Gastrocnemius medialis (tissue), 4 donors: ENCODE measurements around the gene CPEB3. TPM values are rescaled to one million over a fixed set of nuclear protein-coding genes. Genes with fewer than 3 reads are reported as not detected.

Experiments
- ATAC-seq, 2 donors: fragments of 150-250 bp; one replicate each; pipeline ENCODE4 v1.9.1; 2016
- DNase-seq, 2 donors: peaks; one replicate each; pipeline ENCODE4 v3.0.0-alpha.2; 2019
- H3K27ac ChIP-seq, 4 donors: fragments of 200-600 bp; sonication (generic); 1 replicate in 1 of 4; 2 replicates in 3 of 4; pipeline ENCODE4 v1.5.1; 2016 to 2018; ENCODE audit warnings: mild to moderate bottlenecking in 2 of 4, moderate library complexity in 1 of 4
- H3K27me3 ChIP-seq, 3 donors: fragments of 200-600 bp; sonication (generic) in 2 of 3; 1 replicate in 1 of 3; 2 replicates in 2 of 3; pipeline versions ENCODE4 v1.5.1 to v1.6.0; 2016 to 2019; ENCODE audit warnings: mild to moderate bottlenecking in 1 of 3, moderate library complexity in 1 of 3
- H3K36me3 ChIP-seq, 2 donors: fragments of 200-600 bp; sonication (generic) in 1 of 2; one replicate each; pipeline ENCODE4 v1.5.1; 2017 to 2018
- H3K4me1 ChIP-seq, 2 donors: fragments of 200-600 bp; sonication (generic) in 1 of 2; one replicate each; pipeline ENCODE4 v1.5.1; 2016 to 2017; ENCODE audit warnings: mild to moderate bottlenecking in 2 of 2
- H3K4me3 ChIP-seq, 4 donors: fragments of 200-600 bp; sonication (generic) in 3 of 4; 1 replicate in 1 of 4; 2 replicates in 3 of 4; pipeline ENCODE4 v1.5.1; 2016 to 2019; ENCODE audit warnings: mild to moderate bottlenecking in 2 of 4
- H3K9me3 ChIP-seq, 3 donors: fragments of 200-600 bp; sonication (generic) in 2 of 3; 1 replicate in 1 of 3; 2 replicates in 2 of 3; pipeline ENCODE4 v1.5.1; 2016 to 2019
- POLR2A ChIP-seq, 2 donors: fragments of 450-650 bp; IDR thresholded peaks; one replicate each; pipeline ENCODE4 v1.6.1; 2017; ENCODE audit warnings: antibody characterized with exemption in 2 of 2, mild to moderate bottlenecking in 2 of 2, moderate library complexity in 2 of 2
- in situ Hi-C, 4 donors: fragments of 200-750 bp; cut with MboI; loops; one replicate each; pipeline versions ENCODE4 v1.15.0 to v1.8.0; 2017; ENCODE audit warnings: low sequenced_read_pairs in 4 of 4
- intact Hi-C: fragments of 100-400 bp; cut with DNase I; formaldehyde crosslinking; loops from one replicate; pipeline ENCODE4 v1.15.1; 2023; ENCODE audit warnings: low total_unique reads
- total RNA-seq, 4 donors: library from RNA; depleted of rRNA; stranded (reverse); fragments of >200 nt; gene quantifications; one replicate each; pipeline versions ENCODE4 v1.1.0 to v1.2.3, GENCODE V29; 2016
- TF ChIP-seq, protein P1 (sequence below), 5 experiments: fragments of 450-650 bp in 3 of 5; fragments of 200-600 bp in 2 of 5; sonication (generic) in 2 of 5; IDR thresholded peaks in 4 of 5; conservative IDR thresholded peaks in 1 of 5; 1 replicate in 4 of 5; 2 replicates in 1 of 5; pipeline ENCODE4 v1.5.1; 2016 to 2019; ENCODE audit warnings: antibody characterized with exemption in 5 of 5, mild to moderate bottlenecking in 3 of 5, moderate library complexity in 3 of 5

CPEB3 gene
- total RNA-seq, 4 donors from 2014 or later: 14.5 to 22.5 (median 18.0) TPM

DNA sequence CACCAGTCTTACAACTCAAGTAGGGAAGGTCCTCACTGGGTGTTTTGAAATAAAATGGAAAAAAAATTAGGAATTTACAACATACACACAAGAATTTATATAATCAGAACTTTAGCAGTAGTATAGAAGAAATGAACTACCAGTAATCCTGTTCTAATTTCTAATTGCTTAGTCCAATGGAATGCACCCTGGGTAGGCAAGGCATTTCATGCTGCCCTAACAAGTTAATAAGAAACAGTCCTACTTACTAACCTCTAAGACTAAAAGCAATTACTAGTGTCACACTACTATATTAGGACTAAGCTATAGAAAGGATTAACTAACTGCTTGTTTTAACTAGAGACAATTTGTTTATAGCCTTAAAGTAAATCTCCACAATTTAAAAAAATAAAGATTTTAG is 209.2 kb downstream of the CPEB3 start:
- in situ Hi-C loops (loop anchor here in 3 of 4 donors (10.0 to 25.0 kb wide), 4 partner anchors 206 to 353 kb away; partner anchors contain the start of genes CPEB3 (in 2 of the 3) and MARCHF5 (in 2 of the 3)), intact Hi-C loops (loop anchor here (10.0 kb wide), 1 partner anchor 493 kb away; the partner anchor contains the start of gene IDE)
- no peak for DNase-seq
- no peak for ATAC-seq
- H3K9me3 ChIP-seq: no peaks in the 10 kb centered on the region
- H3K36me3 ChIP-seq: peaks cover 0 to 11% of the 10 kb centered on the region in 2 donors
- no peak overlapping the region for H3K27ac ChIP-seq
- no peaks in the 10 kb centered on the region for H3K27me3 ChIP-seq
- TF ChIP-seq, protein P1, sequence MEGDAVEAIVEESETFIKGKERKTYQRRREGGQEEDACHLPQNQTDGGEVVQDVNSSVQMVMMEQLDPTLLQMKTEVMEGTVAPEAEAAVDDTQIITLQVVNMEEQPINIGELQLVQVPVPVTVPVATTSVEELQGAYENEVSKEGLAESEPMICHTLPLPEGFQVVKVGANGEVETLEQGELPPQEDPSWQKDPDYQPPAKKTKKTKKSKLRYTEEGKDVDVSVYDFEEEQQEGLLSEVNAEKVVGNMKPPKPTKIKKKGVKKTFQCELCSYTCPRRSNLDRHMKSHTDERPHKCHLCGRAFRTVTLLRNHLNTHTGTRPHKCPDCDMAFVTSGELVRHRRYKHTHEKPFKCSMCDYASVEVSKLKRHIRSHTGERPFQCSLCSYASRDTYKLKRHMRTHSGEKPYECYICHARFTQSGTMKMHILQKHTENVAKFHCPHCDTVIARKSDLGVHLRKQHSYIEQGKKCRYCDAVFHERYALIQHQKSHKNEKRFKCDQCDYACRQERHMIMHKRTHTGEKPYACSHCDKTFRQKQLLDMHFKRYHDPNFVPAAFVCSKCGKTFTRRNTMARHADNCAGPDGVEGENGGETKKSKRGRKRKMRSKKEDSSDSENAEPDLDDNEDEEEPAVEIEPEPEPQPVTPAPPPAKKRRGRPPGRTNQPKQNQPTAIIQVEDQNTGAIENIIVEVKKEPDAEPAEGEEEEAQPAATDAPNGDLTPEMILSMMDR (IDR thresholded peaks at IDR 0.05 in 4 of 5, conservative IDR thresholded peaks at IDR 0.05 in 1 of 5): no peak
- TF ChIP-seq POLR2A (IDR thresholded peaks at IDR 0.05): no peak
- no peak overlapping the region for H3K4me3 ChIP-seq
- peaks cover 15 to 20% of the 10 kb centered on the region in 2 donors for H3K4me1 ChIP-seq

DNA sequence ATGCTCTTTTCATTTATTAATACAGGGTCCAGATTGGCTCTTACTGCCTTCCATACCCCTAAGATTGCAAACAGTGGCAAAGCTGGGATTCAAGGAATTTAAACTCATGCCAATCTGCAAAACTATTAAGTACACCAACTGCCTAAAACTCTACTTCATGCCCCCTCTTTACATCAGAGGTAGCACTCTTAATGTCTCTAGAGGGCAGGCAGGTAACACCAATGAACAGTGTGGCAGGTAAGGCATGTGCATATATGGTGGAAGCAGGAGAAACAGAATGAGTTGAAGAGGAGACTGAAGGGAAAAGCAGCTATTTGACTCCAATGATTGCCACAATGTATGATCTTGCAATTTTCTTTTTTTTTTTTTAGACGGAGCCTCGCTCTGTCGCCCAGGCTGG is 210.6 kb downstream of the CPEB3 start:
- TF ChIP-seq POLR2A (IDR thresholded peaks at IDR 0.05): no peak
- Histone ChIP-seq H3K27me3 (no peaks in the 10 kb centered on the region), H3K4me1 (peaks cover 15 to 20% of the 10 kb centered on the region in 2 donors), H3K36me3 (peaks cover 0 to 11% of the 10 kb centered on the region in 2 donors), H3K9me3 (no peaks in the 10 kb centered on the region), H3K4me3 (no peak overlapping the region), H3K27ac (no peak overlapping the region)
- in situ Hi-C loops (loop anchor here in 3 of 4 donors (10.0 to 25.0 kb wide), 4 partner anchors 207 to 355 kb away; partner anchors contain the start of genes CPEB3 (in 2 of the 3) and MARCHF5 (in 2 of the 3)), intact Hi-C loops (loop anchor here (10.0 kb wide), 1 partner anchor 495 kb away; the partner anchor contains the start of gene IDE)
- ATAC-seq: no peak
- no peak for DNase-seq

- intact Hi-C loops: no loop called here
- peaks cover 11 to 18% of the 10 kb centered on the region in 2 donors for H3K4me1 ChIP-seq
- peaks cover 0 to 11% of the 10 kb centered on the region in 2 donors for H3K36me3 ChIP-seq
- H3K9me3 ChIP-seq: no peaks in the 10 kb centered on the region
- DNase-seq (no peak), ATAC-seq (no peak)
- no peaks in the 10 kb centered on the region for H3K27me3 ChIP-seq
- TF ChIP-seq POLR2A (IDR thresholded peaks at IDR 0.05): no peak
- TF ChIP-seq, protein P1 (IDR thresholded peaks at IDR 0.05 in 4 of 5, conservative IDR thresholded peaks at IDR 0.05 in 1 of 5): no peak
- H3K4me3 ChIP-seq: no peak overlapping the region
- no peak overlapping the region for H3K27ac ChIP-seq
- in situ Hi-C loops: loop anchor here in 1 of 4 donors (25.0 kb wide), 1 partner anchor 208 kb away; the partner anchor contains the start of genes CPEB3 and MARCHF5
These were observed 211.9 kb downstream of the CPEB3 start for GRCh38 chr10:92079003-92079402.

DNA sequence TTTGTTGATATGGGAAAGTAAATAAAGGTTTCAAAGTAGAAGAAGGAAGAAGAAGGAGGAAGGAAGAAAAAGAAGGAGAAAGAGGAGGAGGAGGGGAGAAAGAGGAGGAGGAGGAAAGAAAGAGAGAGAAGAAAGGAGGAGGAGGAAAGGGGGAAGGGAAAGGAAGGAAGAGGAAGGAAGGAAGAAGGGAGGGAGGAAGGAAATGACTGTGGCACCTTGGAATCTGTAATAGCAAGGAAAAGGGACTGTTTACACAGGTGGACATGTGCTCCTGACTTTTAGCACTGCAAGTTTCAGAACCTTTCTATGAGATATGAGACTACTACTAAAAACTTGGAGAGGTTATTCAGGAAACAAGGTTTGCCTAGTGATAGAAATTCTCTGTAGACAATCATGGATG is 214.2 kb downstream of the CPEB3 start:
- no peak for ATAC-seq
- H3K4me3 ChIP-seq: no peak overlapping the region
- no peak overlapping the region for H3K27ac ChIP-seq
- intact Hi-C loops (no loop called here), in situ Hi-C loops (loop anchor here in 1 of 4 donors (25.0 kb wide), 1 partner anchor 211 kb away; the partner anchor contains the start of genes CPEB3 and MARCHF5)
- no peaks in the 10 kb centered on the region for H3K4me1 ChIP-seq
- H3K9me3 ChIP-seq: no peaks in the 10 kb centered on the region
- DNase-seq: no peak
- TF ChIP-seq, protein P1 (IDR thresholded peaks at IDR 0.05 in 4 of 5, conservative IDR thresholded peaks at IDR 0.05 in 1 of 5): no peak
- TF ChIP-seq POLR2A (IDR thresholded peaks at IDR 0.05): no peak
- H3K36me3 ChIP-seq: peaks cover 0 to 11% of the 10 kb centered on the region in 2 donors
- H3K27me3 ChIP-seq: no peaks in the 10 kb centered on the region

DNA sequence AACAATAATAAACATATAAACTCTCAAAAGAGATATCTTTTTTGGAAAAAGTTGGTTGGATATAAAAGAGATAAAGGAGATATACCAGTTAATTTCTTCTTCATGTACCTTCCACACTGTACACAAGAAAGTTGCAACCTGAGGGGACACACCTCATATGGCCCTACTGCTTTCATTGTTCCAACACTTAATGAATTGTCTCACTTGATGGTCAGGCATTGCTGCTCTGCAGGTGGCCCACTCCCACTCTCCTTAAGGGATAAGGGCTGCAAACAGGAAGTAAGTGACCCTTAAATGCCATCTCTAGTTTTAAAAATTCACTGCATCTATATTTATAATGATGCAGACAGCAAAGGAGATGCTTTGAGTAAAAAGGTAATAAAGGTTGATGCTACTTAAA is 215.0 kb downstream of the CPEB3 start:
- intact Hi-C loops: no loop called here

More for the DNA sequence above, 215.0 kb downstream of the CPEB3 start:
- Histone ChIP-seq H3K27ac (no peak overlapping the region), H3K4me1 (no peaks in the 10 kb centered on the region), H3K4me3 (no peak overlapping the region), H3K27me3 (no peaks in the 10 kb centered on the region), H3K9me3 (no peaks in the 10 kb centered on the region), H3K36me3 (peaks cover 0 to 8% of the 10 kb centered on the region in 2 donors)
- in situ Hi-C loops: loop anchor here in 1 of 4 donors (25.0 kb wide), 1 partner anchor 211 kb away; the partner anchor contains the start of genes CPEB3 and MARCHF5
- DNase-seq (no peak), ATAC-seq (no peak)
- TF ChIP-seq, protein P1 (IDR thresholded peaks at IDR 0.05 in 4 of 5, conservative IDR thresholded peaks at IDR 0.05 in 1 of 5): no peak
- TF ChIP-seq POLR2A (IDR thresholded peaks at IDR 0.05): no peak
